Spleen (tissue), 7 donors: Measurements from ENCODE around the gene RSL1D1.

Experiments
- POLR2A ChIP-seq, 3 donors: fragments of 450-650 bp; IDR thresholded peaks; one replicate each; pipeline ENCODE4 v1.5.1; 2017; ENCODE audit warnings: antibody characterized with exemption in 3 of 3, mild to moderate bottlenecking in 1 of 3
- POLR2AphosphoS5 ChIP-seq, 3 donors: sonication (generic); formaldehyde crosslinking; IDR thresholded peaks; one replicate each; pipeline ENCODE4 v1.5.1; 2017; ENCODE audit warnings: antibody characterized with exemption in 3 of 3
- TF ChIP-seq, protein P1 (sequence below), 11 experiments: fragments of 200-600 bp in 7 of 11; fragments of 450-650 bp in 4 of 11; sonication (generic) in 4 of 11; IDR thresholded peaks in 8 of 11; conservative IDR thresholded peaks in 3 of 11; 1 replicate in 7 of 11; 2 replicates in 4 of 11; pipeline versions ENCODE4 v1.4.0 to v1.8.0; 2016 to 2021; ENCODE audit warnings: antibody characterized with exemption in 11 of 11, inconsistent platforms in 4 of 11, mild to moderate bottlenecking in 1 of 11
- donor health status: DM: no; HTN: no; CAD: no; lungs with moderate emphysema.
- donor health status: DM: no; HTN: no; CAD: no.
- donor health status: DM: no; HTN: no; CAD: no.

DNA sequence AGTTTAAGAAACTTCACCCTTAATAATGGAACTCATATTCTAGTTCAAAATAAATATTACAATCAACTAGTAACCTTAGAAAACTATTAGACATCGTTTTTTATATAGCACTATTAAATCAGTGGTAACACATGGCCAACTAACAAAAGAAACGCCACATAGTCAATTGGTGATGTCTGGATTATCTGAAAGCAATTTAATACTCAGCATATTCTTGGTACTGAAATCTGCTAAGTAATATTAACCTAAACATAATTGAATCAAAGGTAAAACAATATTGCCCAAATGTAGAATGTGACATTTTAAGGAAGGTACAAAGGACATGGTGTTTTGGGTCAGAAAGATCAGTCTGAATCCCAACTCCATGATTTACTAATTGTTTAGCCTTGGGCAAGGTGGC lies 11.1 kb upstream of the RSL1D1 start:
- no peak for TF ChIP-seq POLR2AphosphoS5 (IDR thresholded peaks at IDR 0.05)
- TF ChIP-seq, protein P1, sequence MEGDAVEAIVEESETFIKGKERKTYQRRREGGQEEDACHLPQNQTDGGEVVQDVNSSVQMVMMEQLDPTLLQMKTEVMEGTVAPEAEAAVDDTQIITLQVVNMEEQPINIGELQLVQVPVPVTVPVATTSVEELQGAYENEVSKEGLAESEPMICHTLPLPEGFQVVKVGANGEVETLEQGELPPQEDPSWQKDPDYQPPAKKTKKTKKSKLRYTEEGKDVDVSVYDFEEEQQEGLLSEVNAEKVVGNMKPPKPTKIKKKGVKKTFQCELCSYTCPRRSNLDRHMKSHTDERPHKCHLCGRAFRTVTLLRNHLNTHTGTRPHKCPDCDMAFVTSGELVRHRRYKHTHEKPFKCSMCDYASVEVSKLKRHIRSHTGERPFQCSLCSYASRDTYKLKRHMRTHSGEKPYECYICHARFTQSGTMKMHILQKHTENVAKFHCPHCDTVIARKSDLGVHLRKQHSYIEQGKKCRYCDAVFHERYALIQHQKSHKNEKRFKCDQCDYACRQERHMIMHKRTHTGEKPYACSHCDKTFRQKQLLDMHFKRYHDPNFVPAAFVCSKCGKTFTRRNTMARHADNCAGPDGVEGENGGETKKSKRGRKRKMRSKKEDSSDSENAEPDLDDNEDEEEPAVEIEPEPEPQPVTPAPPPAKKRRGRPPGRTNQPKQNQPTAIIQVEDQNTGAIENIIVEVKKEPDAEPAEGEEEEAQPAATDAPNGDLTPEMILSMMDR (IDR thresholded peaks at IDR 0.05 in 8 of 11, conservative IDR thresholded peaks at IDR 0.05 in 3 of 11): no peak
- TF ChIP-seq POLR2A (IDR thresholded peaks at IDR 0.05): no peak
